ENCODE results near the gene PELI3. TPM values are rescaled to one million over a fixed set of nuclear protein-coding genes. Genes with fewer than 3 reads are reported as not detected.
A peak's percentile ranks its signal among the peaks of the same experiment; 100 is the strongest.

PELI3 gene
- total RNA-seq, 1 experiment from 2014 or later: 21.1 TPM

- Histone ChIP-seq H3K27me3 (replicated peaks; ENCODE audit: control insufficient read depth, insufficient read depth, low read length) (no peaks in the 10 kb centered on the region), H3K36me3 (ENCODE audit: control insufficient read depth, insufficient read depth, low read length) (no peaks in the 10 kb centered on the region), H3K4me1 (peaks cover 5% of the 10 kb centered on the region), H3K9me3 (no peaks in the 10 kb centered on the region), H3K4me3 (ENCODE audit: low read depth, low read length) (peak overlapping the region; percentile 52)
- Mint-ChIP-seq H3K36me3 (ENCODE audit: insufficient read depth, unreplicated experiment) (peaks cover 23% of the 10 kb centered on the region), H3K27me3 (ENCODE audit: insufficient read depth, unreplicated experiment) (no peaks in the 10 kb centered on the region), H3K9me3 (ENCODE audit: unreplicated experiment) (no peaks in the 10 kb centered on the region), H3K4me1 (ENCODE audit: low read depth, unreplicated experiment) (peaks cover 8% of the 10 kb centered on the region), H3K27ac (ENCODE audit: unreplicated experiment) (peak overlapping the region; percentile 93), H3K4me3 (ENCODE audit: unreplicated experiment) (peak overlapping the region; percentile 97)
- no peak for TF ChIP-seq CTCF (IDR thresholded peaks at IDR 0.05; ENCODE audit: insufficient read depth in 1 of 2, low read depth in 1 of 2, low read length in 1 of 2, severe bottlenecking in 1 of 2, unreplicated experiment in 1 of 2)
- CTCF ChIA-PET: interaction anchor here (0.6 to 1.1 kb wide), 3 partner anchors 19 to 168 kb away, joined by 3 to 6 read pairs (median 5); no protein-coding TSS in a partner anchor
- BruUV-seq (replicated peaks): TSS peak; percentile 62
- intact Hi-C loops (cut with micrococcal nuclease; ENCODE audit: unreplicated experiment): loop anchor here (1.0 kb wide), 1 partner anchor 31 kb away; the partner anchor contains the start of gene DPP3
- no peak for DNase-seq
- POLR2A ChIA-PET: interaction anchor here (0.7 to 1.4 kb wide), 3 partner anchors 31 to 167 kb away, joined by 4 to 5 read pairs (median 4); partner anchors contain the start of genes DPP3 and PELI3
These were observed 44.3 kb downstream of the PELI3 start for GRCh38 chr11:66510990-66511339.

- Histone ChIP-seq H3K27me3 (replicated peaks; ENCODE audit: control insufficient read depth, insufficient read depth, low read length) (no peaks in the 10 kb centered on the region), H3K36me3 (ENCODE audit: control insufficient read depth, insufficient read depth, low read length) (0 out of 2 replicates have a peak, but pooled peaks cover 2% of the 10 kb centered on the region), H3K4me1 (no peaks in the 10 kb centered on the region), H3K4me3 (ENCODE audit: low read depth, low read length) (no peak overlapping the region), H3K9me3 (no peaks in the 10 kb centered on the region; the same call in 1 of the 2 replicates)
- no peaks in the 10 kb centered on the region for H3K27me3 Mint-ChIP-seq (ENCODE audit: insufficient read depth, unreplicated experiment)
- DNase-seq: no peak
- intact Hi-C loops (cut with micrococcal nuclease; ENCODE audit: unreplicated experiment): no loop called here
- no peak overlapping the region for H3K4me3 Mint-ChIP-seq (ENCODE audit: unreplicated experiment)
- CTCF ChIA-PET: no interaction called here
- BruUV-seq (replicated peaks): no TSS peak
- H3K9me3 Mint-ChIP-seq (ENCODE audit: unreplicated experiment): no peaks in the 10 kb centered on the region
- H3K4me1 Mint-ChIP-seq (ENCODE audit: low read depth, unreplicated experiment): no peaks in the 10 kb centered on the region
- H3K36me3 Mint-ChIP-seq (ENCODE audit: insufficient read depth, unreplicated experiment): peaks cover 26% of the 10 kb centered on the region
- TF ChIP-seq CTCF (IDR thresholded peaks at IDR 0.05; ENCODE audit: insufficient read depth in 1 of 2, low read depth in 1 of 2, low read length in 1 of 2, severe bottlenecking in 1 of 2, unreplicated experiment in 1 of 2): no peak
- no peak overlapping the region for H3K27ac Mint-ChIP-seq (ENCODE audit: unreplicated experiment)
- POLR2A ChIA-PET: no interaction called here
These were observed 56.9 kb downstream of the PELI3 start for GRCh38 chr11:66523611-66524010.

- Mint-ChIP-seq H3K27ac (ENCODE audit: unreplicated experiment) (no peak overlapping the region), H3K27me3 (ENCODE audit: insufficient read depth, unreplicated experiment) (no peaks in the 10 kb centered on the region), H3K4me1 (ENCODE audit: low read depth, unreplicated experiment) (no peaks in the 10 kb centered on the region), H3K36me3 (ENCODE audit: insufficient read depth, unreplicated experiment) (peaks cover 27% of the 10 kb centered on the region), H3K9me3 (ENCODE audit: unreplicated experiment) (no peaks in the 10 kb centered on the region), H3K4me3 (ENCODE audit: unreplicated experiment) (no peak overlapping the region)
- DNase-seq: no peak
- ChIA-PET CTCF (no interaction called here), POLR2A (no interaction called here)
- BruUV-seq (replicated peaks): no TSS peak
- no peaks in the 10 kb centered on the region; the same call in 1 of the 2 replicates for H3K9me3 ChIP-seq
- H3K4me1 ChIP-seq: no peaks in the 10 kb centered on the region
- 0 out of 2 replicates have a peak, but pooled peaks cover under 1% of the 10 kb centered on the region for H3K36me3 ChIP-seq (ENCODE audit: control insufficient read depth, insufficient read depth, low read length)
- TF ChIP-seq CTCF (IDR thresholded peaks at IDR 0.05; ENCODE audit: insufficient read depth in 1 of 2, low read depth in 1 of 2, low read length in 1 of 2, severe bottlenecking in 1 of 2, unreplicated experiment in 1 of 2): no peak
- intact Hi-C loops (cut with micrococcal nuclease; ENCODE audit: unreplicated experiment): no loop called here
- H3K27me3 ChIP-seq (replicated peaks; ENCODE audit: control insufficient read depth, insufficient read depth, low read length): no peaks in the 10 kb centered on the region
- no peak overlapping the region for H3K4me3 ChIP-seq (ENCODE audit: low read depth, low read length)
These were observed 57.8 kb downstream of the PELI3 start for GRCh38 chr11:66524304-66525040.

Other genes with a start within 250 kb of the PELI3 start
- gene KLC2, start 209.2 kb upstream of the PELI3 start, total RNA-seq (2022): 49.5 and 53.1 TPM in 2 replicates
- gene RAB1B, start 198.3 kb upstream of the PELI3 start, total RNA-seq (2022): 128 and 132 TPM in 2 replicates
- 4.9 and 6.1 TPM in 2 replicates for gene CNIH2, start 188.7 kb upstream of the PELI3 start, total RNA-seq (2022)
- gene YIF1A, start 177.8 kb upstream of the PELI3 start, total RNA-seq (2022): 140 and 159 TPM in 2 replicates
- 0.68 and 0.88 TPM in 2 replicates for gene TMEM151A, start 175.0 kb upstream of the PELI3 start, total RNA-seq (2022)
- 0.27 TPM in 1 of 2 replicates, not detected in the other for gene CD248, start 149.9 kb upstream of the PELI3 start, total RNA-seq (2022)
- 11.7 and 12.7 TPM in 2 replicates for gene RIN1, start 130.5 kb upstream of the PELI3 start, total RNA-seq (2022)
- 58.1 and 58.2 TPM in 2 replicates for gene BRMS1, start 121.8 kb upstream of the PELI3 start, total RNA-seq (2022)
- 23.0 and 23.8 TPM in 2 replicates for gene B4GAT1, start 119.3 kb upstream of the PELI3 start, total RNA-seq (2022)
- gene SLC29A2, start 95.1 kb upstream of the PELI3 start, total RNA-seq (2022): 30.3 and 32.0 TPM in 2 replicates
- gene NPAS4, start 45.9 kb upstream of the PELI3 start, total RNA-seq (2022): not detected in 2 replicates
- 201 and 206 TPM in 2 replicates for gene MRPL11, start 28.1 kb upstream of the PELI3 start, total RNA-seq (2022)
- gene DPP3, start 13.5 kb downstream of the PELI3 start, total RNA-seq (2022): 106 TPM in 2 replicates
- 47.1 and 50.0 TPM in 2 replicates for gene BBS1, start 43.7 kb downstream of the PELI3 start, total RNA-seq (2022)
- gene ZDHHC24, start 79.1 kb downstream of the PELI3 start, total RNA-seq (2022): 25.1 and 26.9 TPM in 2 replicates
- gene ACTN3, start 80.0 kb downstream of the PELI3 start, total RNA-seq (2022): 0.16 TPM in 1 of 2 replicates, not detected in the other
- gene CTSF, start 101.7 kb downstream of the PELI3 start, total RNA-seq (2022): not detected in 2 replicates
- 1.0 TPM in 2 replicates for gene CCDC87, start 126.2 kb downstream of the PELI3 start, total RNA-seq (2022)
- 52.9 and 54.0 TPM in 2 replicates for gene CCS, start 126.3 kb downstream of the PELI3 start, total RNA-seq (2022)
- 160 and 173 TPM in 2 replicates for gene RBM14, start 149.7 kb downstream of the PELI3 start, total RNA-seq (2022)
- gene RBM4, start 171.8 kb downstream of the PELI3 start, total RNA-seq (2022): 257 and 273 TPM in 2 replicates
- 39.8 and 45.8 TPM in 2 replicates for gene RBM4B, start 211.0 kb downstream of the PELI3 start, total RNA-seq (2022)

Data from Caco-2 (cell line).